ENCODE results near the gene AFAP1. TPM values are rescaled to one million over a fixed set of nuclear protein-coding genes. Genes with fewer than 3 reads are reported as not detected.
A peak's percentile ranks its signal among the peaks of the same experiment; 100 is the strongest.

The AFAP1 gene
- total RNA-seq, 1 experiment from 2014 or later, result 42.1 TPM

GRCh38 chr4:7964890-7965662 is 25.4 kb upstream of the AFAP1 start:
- H3K4me2 ChIP-seq (ENCODE audit: low read length), result peak overlapping the region; percentile 22; the same call in 1 of the 2 replicates
- BruUV-seq (replicated peaks), result no TSS peak
- TF ChIP-seq EZH2phosphoT487 (IDR thresholded peaks at IDR 0.05; ENCODE audit: borderline replicate concordance, low read length) (no peak), EZH2 (IDR thresholded peaks at IDR 0.05; ENCODE audit: low read length, unreplicated experiment) (no peak)
- TF ChIP-seq, protein P1, sequence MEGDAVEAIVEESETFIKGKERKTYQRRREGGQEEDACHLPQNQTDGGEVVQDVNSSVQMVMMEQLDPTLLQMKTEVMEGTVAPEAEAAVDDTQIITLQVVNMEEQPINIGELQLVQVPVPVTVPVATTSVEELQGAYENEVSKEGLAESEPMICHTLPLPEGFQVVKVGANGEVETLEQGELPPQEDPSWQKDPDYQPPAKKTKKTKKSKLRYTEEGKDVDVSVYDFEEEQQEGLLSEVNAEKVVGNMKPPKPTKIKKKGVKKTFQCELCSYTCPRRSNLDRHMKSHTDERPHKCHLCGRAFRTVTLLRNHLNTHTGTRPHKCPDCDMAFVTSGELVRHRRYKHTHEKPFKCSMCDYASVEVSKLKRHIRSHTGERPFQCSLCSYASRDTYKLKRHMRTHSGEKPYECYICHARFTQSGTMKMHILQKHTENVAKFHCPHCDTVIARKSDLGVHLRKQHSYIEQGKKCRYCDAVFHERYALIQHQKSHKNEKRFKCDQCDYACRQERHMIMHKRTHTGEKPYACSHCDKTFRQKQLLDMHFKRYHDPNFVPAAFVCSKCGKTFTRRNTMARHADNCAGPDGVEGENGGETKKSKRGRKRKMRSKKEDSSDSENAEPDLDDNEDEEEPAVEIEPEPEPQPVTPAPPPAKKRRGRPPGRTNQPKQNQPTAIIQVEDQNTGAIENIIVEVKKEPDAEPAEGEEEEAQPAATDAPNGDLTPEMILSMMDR (conservative IDR thresholded peaks at IDR 0.05; ENCODE audit: low read depth, low read length), result no peak
- H3K79me2 ChIP-seq (ENCODE audit: low read length), result no peaks in the 10 kb centered on the region
- H3K36me3 ChIP-seq (ENCODE audit: low read depth, low read length), result no peaks in the 10 kb centered on the region
- H3F3A ChIP-seq (ENCODE audit: low read length, unreplicated experiment), result no peaks in the 10 kb centered on the region
- intact Hi-C loops (cut with micrococcal nuclease), result no loop called here
- H4K20me1 ChIP-seq (ENCODE audit: low read length), result no peaks in the 10 kb centered on the region
- peaks cover 40% of the 10 kb centered on the region for H3K4me1 ChIP-seq (ENCODE audit: insufficient read depth, low read length)
- H3K4me3 ChIP-seq (ENCODE audit: low read length), result no peak overlapping the region
- H3K9ac ChIP-seq (ENCODE audit: low read length), result 0 out of 2 replicates have a peak overlapping the region, but pooled peaks have one; percentile 0
- H3K27me3 ChIP-seq (ENCODE audit: low read length), result no peaks in the 10 kb centered on the region
- H2AFZ ChIP-seq (ENCODE audit: low read length), result 0 out of 2 replicates have a peak overlapping the region, but pooled peaks have one; percentile 17
- no peaks in the 10 kb centered on the region for H3K9me2 ChIP-seq (replicated peaks; ENCODE audit: low read length)
- H3K9me3 ChIP-seq (ENCODE audit: low read length), result no peaks in the 10 kb centered on the region
- ChIA-PET CTCF (no interaction called here), POLR2A (ENCODE audit: unreplicated experiment) (no interaction called here)
- DNase-seq (peak; percentile 44), ATAC-seq (peak; percentile 53)
- peak overlapping the region; percentile 43 for H3K27ac ChIP-seq (ENCODE audit: low read length)

DNA sequence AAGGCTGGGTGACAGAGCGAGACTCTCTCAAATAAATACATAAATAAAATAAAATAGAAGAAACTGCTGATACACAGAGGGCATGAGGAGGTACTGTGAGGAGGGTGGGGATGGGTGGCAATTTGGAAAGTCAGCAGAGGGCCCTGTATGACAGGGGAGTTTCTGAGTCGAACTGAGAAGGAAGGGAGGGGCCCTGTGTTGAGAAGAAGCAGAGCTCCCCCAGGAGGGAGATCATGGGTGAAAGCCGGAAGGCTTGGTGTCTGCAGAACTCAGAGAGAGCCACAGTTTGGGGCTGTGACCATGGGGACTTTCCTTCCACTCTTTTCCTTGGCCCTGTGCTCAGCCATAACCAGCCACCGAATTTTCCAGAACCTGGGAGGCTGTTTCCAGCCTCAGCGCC is 24.8 kb upstream of the AFAP1 start:
- ChIA-PET POLR2A (ENCODE audit: unreplicated experiment) (no interaction called here), CTCF (no interaction called here)
- Histone ChIP-seq H2AFZ (ENCODE audit: low read length) (0 out of 2 replicates have a peak overlapping the region, but pooled peaks have one; percentile 17), H3K9me3 (ENCODE audit: low read length) (no peaks in the 10 kb centered on the region), H3K4me3 (ENCODE audit: low read length) (no peak overlapping the region), H3K4me1 (ENCODE audit: insufficient read depth, low read length) (peaks cover 36% of the 10 kb centered on the region), H3K79me2 (ENCODE audit: low read length) (no peaks in the 10 kb centered on the region), H3K9ac (ENCODE audit: low read length) (0 out of 2 replicates have a peak overlapping the region, but pooled peaks have one; percentile 0), H3K9me2 (replicated peaks; ENCODE audit: low read length) (no peaks in the 10 kb centered on the region), H3K27me3 (ENCODE audit: low read length) (no peaks in the 10 kb centered on the region), H4K20me1 (ENCODE audit: low read length) (no peaks in the 10 kb centered on the region), H3K4me2 (ENCODE audit: low read length) (peak overlapping the region; percentile 22; the same call in 1 of the 2 replicates), H3K27ac (ENCODE audit: low read length) (peak overlapping the region; percentile 43), H3K36me3 (ENCODE audit: low read depth, low read length) (no peaks in the 10 kb centered on the region), H3F3A (ENCODE audit: low read length, unreplicated experiment) (no peaks in the 10 kb centered on the region)
- peak; percentile 23; the same call in 1 of the 2 replicates for ATAC-seq
- TF ChIP-seq EZH2phosphoT487 (IDR thresholded peaks at IDR 0.05; ENCODE audit: borderline replicate concordance, low read length) (no peak), EZH2 (IDR thresholded peaks at IDR 0.05; ENCODE audit: low read length, unreplicated experiment) (no peak)
- TF ChIP-seq, protein P1 (conservative IDR thresholded peaks at IDR 0.05; ENCODE audit: low read depth, low read length), result 0 out of 2 replicates have a peak, but pooled peaks have one; percentile 15
- intact Hi-C loops (cut with micrococcal nuclease), result no loop called here
- BruUV-seq (replicated peaks), result no TSS peak
- DNase-seq, result peak; percentile 26

DNA sequence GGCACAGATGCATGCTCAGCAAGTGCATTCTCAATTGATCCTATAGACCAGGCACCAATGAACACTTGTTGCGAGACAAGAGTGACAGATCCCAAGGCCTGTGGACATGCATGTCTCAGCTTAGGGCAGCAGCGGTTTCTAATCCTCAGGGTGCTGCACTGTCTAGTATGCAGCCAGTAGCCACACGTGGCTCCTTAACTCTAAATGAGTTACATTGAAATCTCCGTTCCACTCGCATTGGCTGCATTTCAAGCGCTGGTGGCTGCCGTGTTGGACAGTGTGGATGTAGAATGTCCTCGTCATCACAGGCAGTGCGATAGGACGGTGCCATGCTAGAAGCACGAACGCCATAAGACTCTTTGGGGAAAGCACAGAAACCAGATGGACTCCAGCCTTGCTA is 24.0 kb upstream of the AFAP1 start:
- Histone ChIP-seq H3K27me3 (ENCODE audit: low read length) (no peaks in the 10 kb centered on the region), H3K27ac (ENCODE audit: low read length) (no peak overlapping the region), H3K4me1 (ENCODE audit: insufficient read depth, low read length) (peaks cover 32% of the 10 kb centered on the region), H3K79me2 (ENCODE audit: low read length) (no peaks in the 10 kb centered on the region), H3K9me3 (ENCODE audit: low read length) (no peaks in the 10 kb centered on the region), H2AFZ (ENCODE audit: low read length) (no peak overlapping the region), H3K9me2 (replicated peaks; ENCODE audit: low read length) (no peaks in the 10 kb centered on the region), H3K4me2 (ENCODE audit: low read length) (no peak overlapping the region), H3F3A (ENCODE audit: low read length, unreplicated experiment) (no peaks in the 10 kb centered on the region), H3K4me3 (ENCODE audit: low read length) (no peak overlapping the region), H3K36me3 (ENCODE audit: low read depth, low read length) (no peaks in the 10 kb centered on the region), H3K9ac (ENCODE audit: low read length) (no peak overlapping the region), H4K20me1 (ENCODE audit: low read length) (no peaks in the 10 kb centered on the region)
- BruUV-seq (replicated peaks), result no TSS peak
- ATAC-seq (no peak), DNase-seq (no peak)
- TF ChIP-seq EZH2 (IDR thresholded peaks at IDR 0.05; ENCODE audit: low read length, unreplicated experiment), result no peak
- TF ChIP-seq, protein P1 (conservative IDR thresholded peaks at IDR 0.05; ENCODE audit: low read depth, low read length), result no peak
- no peak for TF ChIP-seq EZH2phosphoT487 (IDR thresholded peaks at IDR 0.05; ENCODE audit: borderline replicate concordance, low read length)
- ChIA-PET CTCF (no interaction called here), POLR2A (ENCODE audit: unreplicated experiment) (no interaction called here)
- intact Hi-C loops (cut with micrococcal nuclease), result no loop called here
